ENCODE results near the gene TMEM14A. TPM values are rescaled to one million over a fixed set of nuclear protein-coding genes. Genes with fewer than 3 reads are reported as not detected.
"Not testable (repeated sequence)": the region's sequence is repeated elsewhere in the genome, so short reads cannot be mapped to it uniquely, and the experiment has no call there.

The TMEM14A gene
- total and polyA plus RNA-seq, 8 donors, result 12.4 to 29.6 (median 17.3) TPM

DNA sequence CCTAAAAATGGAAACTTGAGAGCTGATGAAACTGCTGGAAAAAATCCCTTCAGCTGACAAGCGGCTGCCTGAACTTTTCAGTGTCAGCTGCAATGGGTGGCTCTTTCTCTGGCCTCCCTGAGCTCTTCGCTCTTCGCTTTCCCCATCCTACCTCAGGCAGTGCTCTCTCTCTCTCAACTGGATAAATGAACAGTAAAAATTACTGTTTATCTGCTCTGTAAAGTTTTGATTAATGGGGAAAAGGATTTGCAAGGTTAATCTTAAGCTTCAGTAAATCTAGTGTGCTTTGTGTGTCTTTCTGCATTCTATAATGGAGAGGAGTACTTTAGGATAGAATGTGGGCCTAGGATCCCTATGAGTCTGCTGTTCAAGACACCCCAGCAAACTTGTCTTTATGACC, 35.1 kb downstream of the TMEM14A start:
- Histone ChIP-seq H3K27me3 (no peaks in the 10 kb centered on the region), H3K4me3 (no peak overlapping the region), H3K27ac (no peak overlapping the region), H3K9me3 (no peaks in the 10 kb centered on the region), H3K4me1 (no peaks in the 10 kb centered on the region), H3K36me3 (no peaks in the 10 kb centered on the region)
- TF ChIP-seq, protein P1, sequence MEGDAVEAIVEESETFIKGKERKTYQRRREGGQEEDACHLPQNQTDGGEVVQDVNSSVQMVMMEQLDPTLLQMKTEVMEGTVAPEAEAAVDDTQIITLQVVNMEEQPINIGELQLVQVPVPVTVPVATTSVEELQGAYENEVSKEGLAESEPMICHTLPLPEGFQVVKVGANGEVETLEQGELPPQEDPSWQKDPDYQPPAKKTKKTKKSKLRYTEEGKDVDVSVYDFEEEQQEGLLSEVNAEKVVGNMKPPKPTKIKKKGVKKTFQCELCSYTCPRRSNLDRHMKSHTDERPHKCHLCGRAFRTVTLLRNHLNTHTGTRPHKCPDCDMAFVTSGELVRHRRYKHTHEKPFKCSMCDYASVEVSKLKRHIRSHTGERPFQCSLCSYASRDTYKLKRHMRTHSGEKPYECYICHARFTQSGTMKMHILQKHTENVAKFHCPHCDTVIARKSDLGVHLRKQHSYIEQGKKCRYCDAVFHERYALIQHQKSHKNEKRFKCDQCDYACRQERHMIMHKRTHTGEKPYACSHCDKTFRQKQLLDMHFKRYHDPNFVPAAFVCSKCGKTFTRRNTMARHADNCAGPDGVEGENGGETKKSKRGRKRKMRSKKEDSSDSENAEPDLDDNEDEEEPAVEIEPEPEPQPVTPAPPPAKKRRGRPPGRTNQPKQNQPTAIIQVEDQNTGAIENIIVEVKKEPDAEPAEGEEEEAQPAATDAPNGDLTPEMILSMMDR (IDR thresholded peaks at IDR 0.05), result no peak
- WGBS, 2 donors, result 95 to 97% methylated on average over 3 of the region's 3 CpGs
- ATAC-seq (no peak), FAIRE-seq (no peak), DNase-seq (no peak)
- intact Hi-C loops (cut with DNase I), result no loop called here

DNA sequence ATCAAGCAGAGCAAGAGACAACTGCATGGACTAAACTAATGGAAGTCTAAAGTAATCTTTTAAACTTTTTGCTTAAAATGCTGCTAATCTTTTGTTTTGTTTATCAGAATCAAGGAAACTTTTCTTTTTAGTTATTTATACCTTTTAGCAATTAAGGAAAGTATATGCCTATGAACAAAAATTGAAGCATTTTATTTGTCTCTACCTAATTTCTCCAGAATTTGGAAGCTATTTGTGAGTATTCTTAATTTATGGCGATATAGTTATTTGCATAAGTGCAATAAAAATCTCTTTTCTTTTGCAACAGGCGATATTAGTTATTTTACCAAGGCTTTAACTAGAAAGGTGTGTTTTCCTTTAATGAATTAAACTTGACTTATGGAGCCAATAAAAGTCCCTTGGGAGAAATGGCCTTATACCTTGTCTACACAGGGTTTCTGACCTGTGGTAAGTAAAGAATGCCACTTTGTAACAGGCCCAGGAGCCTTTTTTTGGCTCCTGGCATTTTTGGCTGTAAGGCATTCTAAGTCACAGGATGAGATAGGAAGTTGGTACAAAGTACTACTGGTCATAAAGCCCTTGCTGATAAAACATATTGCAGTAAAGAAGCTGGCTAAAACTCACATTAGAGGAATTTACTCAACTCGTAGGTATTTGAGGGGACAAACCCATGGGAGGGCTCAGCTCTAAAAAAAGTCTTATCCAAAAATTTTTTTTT, 37.2 kb downstream of the TMEM14A start:
- no peaks in the 10 kb centered on the region for H3K4me1 ChIP-seq
- ATAC-seq (no peak), FAIRE-seq (no peak), DNase-seq (no peak)
- H3K36me3 ChIP-seq, result no peaks in the 10 kb centered on the region
- H3K4me3 ChIP-seq, result no peak overlapping the region
- WGBS, 2 donors, result 72 to 73% methylated on average over 3 of the region's 3 CpGs
- no peaks in the 10 kb centered on the region for H3K27me3 ChIP-seq
- intact Hi-C loops (cut with DNase I), result no loop called here
- TF ChIP-seq, protein P1 (IDR thresholded peaks at IDR 0.05), result no peak
- H3K9me3 ChIP-seq, result no peaks in the 10 kb centered on the region
- no peak overlapping the region for H3K27ac ChIP-seq

DNA sequence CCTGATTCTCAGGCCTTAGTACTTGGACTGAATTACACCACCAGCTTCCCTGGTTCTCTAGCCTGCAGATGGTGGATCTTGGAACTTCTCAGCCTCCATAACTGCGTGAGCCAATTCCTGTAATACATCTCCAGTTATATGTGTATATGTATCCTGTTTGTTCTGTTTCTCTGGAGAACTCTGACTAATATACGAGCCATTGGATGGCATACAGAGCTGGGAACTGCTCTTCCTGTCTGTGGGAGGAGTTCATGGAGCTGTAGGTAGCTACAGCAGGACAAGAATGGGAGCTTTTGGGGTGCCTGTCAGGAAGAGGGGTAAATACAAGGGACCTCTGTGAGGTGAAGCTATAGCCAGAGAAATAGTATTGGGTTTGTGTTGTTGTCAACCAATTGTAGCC, 41.2 kb downstream of the TMEM14A start:
- TF ChIP-seq, protein P1 (IDR thresholded peaks at IDR 0.05), result no peak
- no peaks in the 10 kb centered on the region for H3K9me3 ChIP-seq
- H3K36me3 ChIP-seq, result no peaks in the 10 kb centered on the region
- no peaks in the 10 kb centered on the region for H3K4me1 ChIP-seq
- ATAC-seq, result no peak
- DNase-seq, result no peak
- 86 to 87% methylated on average over 2 of the region's 2 CpGs for WGBS, 2 donors
- no peak overlapping the region for H3K4me3 ChIP-seq
- intact Hi-C loops (cut with DNase I), result no loop called here
- H3K27ac ChIP-seq, result no peak overlapping the region
- FAIRE-seq, result no peak
- no peaks in the 10 kb centered on the region for H3K27me3 ChIP-seq

DNA sequence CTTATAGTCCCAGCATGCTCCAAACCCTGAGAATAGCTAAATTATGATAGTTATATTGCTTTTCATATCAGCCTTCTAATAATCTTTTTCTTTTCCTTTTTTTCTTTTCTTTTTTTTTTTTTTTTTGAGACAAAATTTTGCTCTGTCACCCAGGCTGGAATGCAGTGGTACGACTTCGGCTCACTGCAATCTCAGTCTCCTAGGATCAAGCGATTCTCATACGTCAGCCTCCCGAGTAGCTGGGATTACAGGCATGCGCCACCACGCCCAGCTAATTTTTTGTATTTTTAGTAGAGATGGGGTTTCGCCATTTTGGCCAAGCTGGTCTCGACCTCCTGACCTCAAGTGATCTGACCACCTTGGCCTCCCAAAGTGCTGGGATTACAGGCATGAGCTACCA, 43.8 kb downstream of the TMEM14A start:
- ATAC-seq; H3K27ac ChIP-seq; intact Hi-C loops (cut with DNase I); H3K36me3 ChIP-seq; H3K4me3 ChIP-seq; DNase-seq; H3K9me3 ChIP-seq; H3K4me1 ChIP-seq; H3K27me3 ChIP-seq; FAIRE-seq: not testable (repeated sequence)
- WGBS, 2 donors, result 93 to 97% methylated on average over 9 of the region's 9 CpGs

DNA sequence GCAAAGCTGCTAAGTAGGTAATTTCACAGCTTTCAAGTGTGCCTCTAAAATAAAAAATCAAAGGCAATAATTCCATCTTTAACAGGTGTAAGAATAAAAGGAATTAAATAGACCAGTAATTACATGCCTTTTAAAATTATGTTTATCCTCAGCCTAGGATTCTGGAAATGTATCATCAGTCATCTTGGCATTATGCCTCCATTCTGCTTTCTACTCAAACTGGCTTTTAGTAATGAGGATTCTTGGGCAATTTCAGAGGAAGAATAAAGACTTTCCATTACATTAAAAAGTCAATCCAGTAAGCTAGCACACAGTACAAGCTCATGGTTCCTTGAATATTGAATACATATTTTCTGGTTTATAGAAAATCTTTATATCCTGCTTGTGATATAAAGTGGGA, 47.6 kb downstream of the TMEM14A start:
- Histone ChIP-seq H3K9me3 (no peaks in the 10 kb centered on the region), H3K36me3 (no peaks in the 10 kb centered on the region), H3K27me3 (no peaks in the 10 kb centered on the region), H3K4me1 (peaks cover 0 to 3% (median 0%) of the 10 kb centered on the region in 3 donors), H3K27ac (no peak overlapping the region), H3K4me3 (no peak overlapping the region)
- no peak for FAIRE-seq
- TF ChIP-seq, protein P1 (IDR thresholded peaks at IDR 0.05), result no peak
- no peak for DNase-seq
- intact Hi-C loops (cut with DNase I), result no loop called here
- ATAC-seq, result no peak
